GM19099 (cell line): ENCODE data around the gene GPR152.
A peak's percentile ranks its signal among the peaks of the same experiment; 100 is the strongest.

Source experiments
- POLR2A ChIP-seq: IDR thresholded peaks from 3 replicates; pipeline ENCODE4 v1.6.1; 2011; ENCODE audit warnings: low read depth; ENCODE audit not compliant: insufficient read length; ENCODE audit errors: extremely low read depth

GPR152 gene

GRCh38 chr11:67437082-67437808 lies 15.3 kb downstream of the GPR152 start, which contains the start of gene PTPRCAP:
PTPRCAP (minus strand) TSS chr11:67437682; CDS start chr11:67437619, 63 bp downstream.
- peak; percentile 98 for TF ChIP-seq POLR2A

GRCh38 chr11:67436459-67437081 lies 16.0 kb downstream of the GPR152 start:
- TF ChIP-seq POLR2A: peak; percentile 69

- peak; percentile 68 for TF ChIP-seq POLR2A
These were observed 16.6 kb downstream of the GPR152 start for GRCh38 chr11:67435727-67436458.

GRCh38 chr11:67435031-67435726 lies 17.4 kb downstream of the GPR152 start:
- no peak for TF ChIP-seq POLR2A

GRCh38 chr11:67434395-67434881 lies 18.1 kb downstream of the GPR152 start:
- TF ChIP-seq POLR2A: peak; percentile 67

- peak; percentile 22 for TF ChIP-seq POLR2A
These were observed 18.8 kb downstream of the GPR152 start for GRCh38 chr11:67433536-67434394.

GRCh38 chr11:67432655-67433349 lies 19.7 kb downstream of the GPR152 start:
- no peak for TF ChIP-seq POLR2A

- no peak for TF ChIP-seq POLR2A
These were observed 20.9 kb downstream of the GPR152 start for GRCh38 chr11:67431346-67432249.

GRCh38 chr11:67429722-67430121 lies 22.8 kb downstream of the GPR152 start:
- TF ChIP-seq POLR2A: no peak

GRCh38 chr11:67429038-67429668 lies 23.4 kb downstream of the GPR152 start:
- no peak for TF ChIP-seq POLR2A

GRCh38 chr11:67428052-67429001 lies 24.2 kb downstream of the GPR152 start, which contains the start of gene RPS6KB2:
RPS6KB2 (plus strand) TSS chr11:67428494; CDS start chr11:67428546, 52 bp downstream.
- TF ChIP-seq POLR2A: peak; percentile 81
